T47D (cell line): Measurements from ENCODE around the gene PELI2.

ENCODE experiments used
- DNase-seq, 2 experiments: peaks; one replicate each; pipeline versions ENCODE4 v3.0.0 to v3.0.0-alpha.2; 2011 to 2012; ENCODE audit warnings: low read depth in 1 of 2, low spot score in 1 of 2
- JUND ChIP-seq: IDR thresholded peaks from 2 replicates; pipeline ENCODE4 v1.6.1; 2012; ENCODE audit warnings: low read depth
- in situ Hi-C: cut with HindIII; loops from 2 replicates; pipeline ENCODE4 v1.10.0; 2016; ENCODE audit warnings: low sequenced_read_pairs, low pct_unique_long_range_greater_than_20kb

The PELI2 gene

GRCh38 chr14:56273155-56273554 lies 154.9 kb downstream of the PELI2 start:
- TF ChIP-seq JUND: no peak
- in situ Hi-C loops: no loop called here
- no peak for DNase-seq

GRCh38 chr14:56273951-56274350 lies 155.7 kb downstream of the PELI2 start:
- in situ Hi-C loops: no loop called here
- DNase-seq: no peak
- no peak for TF ChIP-seq JUND

- in situ Hi-C loops: no loop called here
- no peak for DNase-seq
- no peak for TF ChIP-seq JUND
Measured at GRCh38 chr14:56274556-56274955, 156.3 kb downstream of the PELI2 start.

- TF ChIP-seq JUND: no peak
- DNase-seq: no peak
- in situ Hi-C loops: no loop called here
Measured at GRCh38 chr14:56276108-56276507, 157.9 kb downstream of the PELI2 start.

GRCh38 chr14:56278383-56278782 lies 160.2 kb downstream of the PELI2 start:
- in situ Hi-C loops: no loop called here
- DNase-seq: no peak
- TF ChIP-seq JUND: no peak

- DNase-seq: no peak
- in situ Hi-C loops: no loop called here
- no peak for TF ChIP-seq JUND
Measured at GRCh38 chr14:56280843-56281242, 162.6 kb downstream of the PELI2 start.

- in situ Hi-C loops: no loop called here
- no peak for TF ChIP-seq JUND
- no peak for DNase-seq
Measured at GRCh38 chr14:56282179-56282578, 164.0 kb downstream of the PELI2 start.

GRCh38 chr14:56284641-56285040 lies 166.4 kb downstream of the PELI2 start:
- in situ Hi-C loops: no loop called here
- no peak for DNase-seq
- TF ChIP-seq JUND: no peak

GRCh38 chr14:56289155-56289554 lies 170.9 kb downstream of the PELI2 start:
- in situ Hi-C loops: no loop called here
- no peak for DNase-seq

GRCh38 chr14:56290195-56290594 lies 172.0 kb downstream of the PELI2 start:
- TF ChIP-seq JUND: no peak
- no peak for DNase-seq
- in situ Hi-C loops: no loop called here

More at GRCh38 chr14:56289155-56289554, 170.9 kb downstream of the PELI2 start:
- TF ChIP-seq JUND: no peak

- no peak for TF ChIP-seq JUND
- in situ Hi-C loops: no loop called here
- DNase-seq: no peak
Measured at GRCh38 chr14:56292970-56293369, 174.8 kb downstream of the PELI2 start.

- no peak for TF ChIP-seq JUND
- in situ Hi-C loops: no loop called here
- no peak for DNase-seq
Measured at GRCh38 chr14:56293506-56293905, 175.3 kb downstream of the PELI2 start.

- TF ChIP-seq JUND: no peak
- peak in 1 of 2 experiments; percentile 16 for DNase-seq
- in situ Hi-C loops: no loop called here
Measured at GRCh38 chr14:56294128-56294527, 175.9 kb downstream of the PELI2 start.

- no peak for TF ChIP-seq JUND
- no peak for DNase-seq
- in situ Hi-C loops: no loop called here
Measured at GRCh38 chr14:56295743-56296142, 177.5 kb downstream of the PELI2 start.

- in situ Hi-C loops: no loop called here
- no peak for TF ChIP-seq JUND
- DNase-seq: no peak
Measured at GRCh38 chr14:56297449-56297848, 179.2 kb downstream of the PELI2 start.
